ENCODE data around the gene ORMDL2.
"Not testable (repeated sequence)": the region's sequence is repeated elsewhere in the genome, so short reads cannot be mapped to it uniquely, and the experiment has no call there.

Gene ORMDL2

GRCh38 chr12:55861871-55862270, 44.0 kb downstream of the ORMDL2 start:
- no peak for DNase-seq

GRCh38 chr12:55862286-55862685, 44.4 kb downstream of the ORMDL2 start:
- no peak for DNase-seq

- not testable (repeated sequence) for DNase-seq
Observed at GRCh38 chr12:55862931-55863330, 45.1 kb downstream of the ORMDL2 start.

GRCh38 chr12:55865327-55865726, 47.5 kb downstream of the ORMDL2 start:
- no peak for DNase-seq

- DNase-seq: not testable (repeated sequence)
Observed at GRCh38 chr12:55866454-55867004, 48.7 kb downstream of the ORMDL2 start.
